ENCODE measurements around the gene ZBTB20. TPM values are rescaled to one million over a fixed set of nuclear protein-coding genes. Genes with fewer than 3 reads are reported as not detected.

The ZBTB20 gene
- total and polyA plus RNA-seq, 4 donors: 0.69 to 128 (median 51.7) TPM

- H3K27ac ChIP-seq (ENCODE audit: low read depth in 1 of 2, low read length in 2 of 2): no peak overlapping the region
- intact Hi-C loops (cut with DNase I): no loop called here
- no peaks in the 10 kb centered on the region for H3K36me3 ChIP-seq (ENCODE audit: control insufficient read depth in 1 of 2, insufficient read depth in 2 of 2, low read length in 1 of 2)
- DNase-seq (no peak), ATAC-seq (ENCODE audit: low FRiP score) (no peak)
- H3K4me1 ChIP-seq (ENCODE audit: control insufficient read depth in 1 of 2, insufficient read depth in 2 of 2, low read length in 2 of 2): peaks cover 0 to 4% of the 10 kb centered on the region in 2 donors
- WGBS, 2 donors: 25 to 41% methylated on average over 2 of the region's 2 CpGs
- no peaks in the 10 kb centered on the region for H3K27me3 ChIP-seq (ENCODE audit: control insufficient read depth in 1 of 2, insufficient read depth in 2 of 2, low read length in 1 of 2)
- no peak overlapping the region for H3K4me3 ChIP-seq (ENCODE audit: low read length in 2 of 2)
- H3K9me3 ChIP-seq (ENCODE audit: control insufficient read depth, low read length): no peaks in the 10 kb centered on the region
Measured at GRCh38 chr3:114452937-114453336, 694.2 kb downstream of the ZBTB20 start.

GRCh38 chr3:114452256-114452655 lies 694.8 kb downstream of the ZBTB20 start:
- Histone ChIP-seq H3K4me3 (ENCODE audit: low read length in 2 of 2) (no peak overlapping the region), H3K4me1 (ENCODE audit: control insufficient read depth in 1 of 2, insufficient read depth in 2 of 2, low read length in 2 of 2) (peaks cover 0 to 7% of the 10 kb centered on the region in 2 donors), H3K9me3 (ENCODE audit: control insufficient read depth, low read length) (no peaks in the 10 kb centered on the region), H3K27me3 (ENCODE audit: control insufficient read depth in 1 of 2, insufficient read depth in 2 of 2, low read length in 1 of 2) (no peaks in the 10 kb centered on the region), H3K36me3 (ENCODE audit: control insufficient read depth in 1 of 2, insufficient read depth in 2 of 2, low read length in 1 of 2) (no peaks in the 10 kb centered on the region), H3K27ac (ENCODE audit: low read depth in 1 of 2, low read length in 2 of 2) (no peak overlapping the region)
- ATAC-seq (ENCODE audit: low FRiP score) (no peak), DNase-seq (no peak)
- intact Hi-C loops (cut with DNase I): no loop called here
- WGBS, 2 donors: 6 to 20% methylated on average over 1 of the region's 1 CpG

DNA sequence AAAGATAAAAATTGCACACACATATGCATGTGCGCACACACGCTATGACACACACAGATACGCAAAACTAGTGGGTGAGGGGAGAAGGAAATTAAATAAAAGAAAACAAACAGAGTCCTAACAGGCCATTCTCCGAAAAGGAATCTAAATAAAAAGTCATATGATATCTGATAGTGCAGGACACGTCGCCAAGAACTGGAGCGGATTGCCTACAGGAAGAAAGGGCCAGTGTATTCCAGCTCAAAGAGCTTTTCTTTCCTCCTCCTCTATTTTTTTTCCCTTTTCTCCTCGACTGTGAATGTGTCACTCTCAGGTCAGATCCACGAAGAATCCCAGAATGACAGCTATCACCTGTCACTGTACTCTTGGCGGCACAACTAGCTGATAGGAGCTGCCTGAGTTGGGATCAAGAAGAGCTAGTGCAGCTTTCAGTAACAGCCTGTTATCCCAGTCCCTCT lies 695.5 kb downstream of the ZBTB20 start:
- H3K4me3 ChIP-seq (ENCODE audit: low read length in 2 of 2): peak overlapping the region; percentile 46 to 69
- no peaks in the 10 kb centered on the region for H3K36me3 ChIP-seq (ENCODE audit: control insufficient read depth in 1 of 2, insufficient read depth in 2 of 2, low read length in 1 of 2)
- H3K4me1 ChIP-seq (ENCODE audit: control insufficient read depth in 1 of 2, insufficient read depth in 2 of 2, low read length in 2 of 2): peaks cover 0 to 8% of the 10 kb centered on the region in 2 donors
- DNase-seq (peak in 1 of 2 donors; percentile 45), ATAC-seq (ENCODE audit: low FRiP score) (peak; percentile 40)
- intact Hi-C loops (cut with DNase I): no loop called here
- H3K27me3 ChIP-seq (ENCODE audit: control insufficient read depth in 1 of 2, insufficient read depth in 2 of 2, low read length in 1 of 2): no peaks in the 10 kb centered on the region
- peak overlapping the region; percentile 39 to 79 for H3K27ac ChIP-seq (ENCODE audit: low read depth in 1 of 2, low read length in 2 of 2)
- H3K9me3 ChIP-seq (ENCODE audit: control insufficient read depth, low read length): no peaks in the 10 kb centered on the region
- 4 to 12% methylated on average over 10 of the region's 10 CpGs for WGBS, 2 donors

- intact Hi-C loops (cut with DNase I): no loop called here
- peak overlapping the region; percentile 46 to 69 for H3K4me3 ChIP-seq (ENCODE audit: low read length in 2 of 2)
- H3K27me3 ChIP-seq (ENCODE audit: control insufficient read depth in 1 of 2, insufficient read depth in 2 of 2, low read length in 1 of 2): no peaks in the 10 kb centered on the region
- ATAC-seq (ENCODE audit: low FRiP score) (no peak), DNase-seq (no peak)
- no peaks in the 10 kb centered on the region for H3K9me3 ChIP-seq (ENCODE audit: control insufficient read depth, low read length)
- no peak overlapping the region for H3K27ac ChIP-seq (ENCODE audit: low read depth in 1 of 2, low read length in 2 of 2)
- 5 to 10% methylated on average over 2 of the region's 2 CpGs for WGBS, 2 donors
- peaks cover 0 to 10% of the 10 kb centered on the region in 2 donors for H3K4me1 ChIP-seq (ENCODE audit: control insufficient read depth in 1 of 2, insufficient read depth in 2 of 2, low read length in 2 of 2)
- no peaks in the 10 kb centered on the region for H3K36me3 ChIP-seq (ENCODE audit: control insufficient read depth in 1 of 2, insufficient read depth in 2 of 2, low read length in 1 of 2)
Measured at GRCh38 chr3:114451051-114451451, 696.0 kb downstream of the ZBTB20 start.

GRCh38 chr3:114450008-114450596 lies 697.0 kb downstream of the ZBTB20 start:
- intact Hi-C loops (cut with DNase I): no loop called here
- no peak for ATAC-seq (ENCODE audit: low FRiP score)
- 90 to 93% methylated on average over 7 of the region's 7 CpGs for WGBS, 2 donors

GRCh38 chr3:114449271-114450007 lies 697.6 kb downstream of the ZBTB20 start:
- H3K9me3 ChIP-seq (ENCODE audit: control insufficient read depth, low read length): no peaks in the 10 kb centered on the region
- WGBS, 2 donors: 90 to 91% methylated on average over 9 of the region's 9 CpGs
- intact Hi-C loops (cut with DNase I): no loop called here
- H3K4me3 ChIP-seq (ENCODE audit: low read length in 2 of 2): no peak overlapping the region
- no peak overlapping the region for H3K27ac ChIP-seq (ENCODE audit: low read depth in 1 of 2, low read length in 2 of 2)
- no peaks in the 10 kb centered on the region for H3K27me3 ChIP-seq (ENCODE audit: control insufficient read depth in 1 of 2, insufficient read depth in 2 of 2, low read length in 1 of 2)
- no peaks in the 10 kb centered on the region for H3K36me3 ChIP-seq (ENCODE audit: control insufficient read depth in 1 of 2, insufficient read depth in 2 of 2, low read length in 1 of 2)
- no peak for DNase-seq
- H3K4me1 ChIP-seq (ENCODE audit: control insufficient read depth in 1 of 2, insufficient read depth in 2 of 2, low read length in 2 of 2): peaks cover 0 to 10% of the 10 kb centered on the region in 2 donors
- no peak for ATAC-seq (ENCODE audit: low FRiP score)

More at GRCh38 chr3:114450008-114450596, 697.0 kb downstream of the ZBTB20 start:
- H3K27ac ChIP-seq (ENCODE audit: low read depth in 1 of 2, low read length in 2 of 2): no peak overlapping the region
- no peaks in the 10 kb centered on the region for H3K27me3 ChIP-seq (ENCODE audit: control insufficient read depth in 1 of 2, insufficient read depth in 2 of 2, low read length in 1 of 2)
- no peaks in the 10 kb centered on the region for H3K36me3 ChIP-seq (ENCODE audit: control insufficient read depth in 1 of 2, insufficient read depth in 2 of 2, low read length in 1 of 2)
- H3K4me1 ChIP-seq (ENCODE audit: control insufficient read depth in 1 of 2, insufficient read depth in 2 of 2, low read length in 2 of 2): peaks cover 0 to 10% of the 10 kb centered on the region in 2 donors
- no peak for DNase-seq
- no peaks in the 10 kb centered on the region for H3K9me3 ChIP-seq (ENCODE audit: control insufficient read depth, low read length)
- no peak overlapping the region for H3K4me3 ChIP-seq (ENCODE audit: low read length in 2 of 2)

DNA sequence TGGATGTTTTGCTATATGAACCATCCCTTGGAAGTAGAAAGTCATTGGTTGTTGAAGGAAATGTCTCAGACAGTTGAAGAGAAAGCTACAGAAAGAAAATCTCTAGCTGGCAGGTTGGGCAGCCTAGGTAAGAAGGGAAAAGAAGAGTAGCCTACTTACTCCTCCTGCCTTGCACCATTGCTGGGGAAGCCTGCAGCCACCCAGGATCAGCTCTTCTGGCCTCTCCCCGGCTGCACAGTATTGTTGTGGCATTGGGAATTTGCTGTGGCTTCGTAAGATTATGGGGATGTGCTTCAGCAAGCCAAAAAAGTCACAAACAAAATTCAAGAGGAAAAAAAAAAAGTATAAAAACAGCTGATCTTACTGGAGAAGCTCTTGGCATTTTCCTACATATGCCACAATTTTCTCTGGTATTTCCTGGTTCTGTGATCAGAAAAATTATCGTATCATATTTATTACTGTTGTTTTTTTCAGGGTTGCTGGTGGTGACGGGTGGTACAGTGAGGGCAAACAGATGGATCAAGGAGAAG lies 699.1 kb downstream of the ZBTB20 start:
- H3K27ac ChIP-seq (ENCODE audit: low read depth in 1 of 2, low read length in 2 of 2): no peak overlapping the region
- no peaks in the 10 kb centered on the region for H3K36me3 ChIP-seq (ENCODE audit: control insufficient read depth in 1 of 2, insufficient read depth in 2 of 2, low read length in 1 of 2)
- DNase-seq (no peak), ATAC-seq (ENCODE audit: low FRiP score) (no peak)
- WGBS, 2 donors: 75 to 82% methylated on average over 4 of the region's 4 CpGs
- intact Hi-C loops (cut with DNase I): no loop called here
- H3K4me1 ChIP-seq (ENCODE audit: control insufficient read depth in 1 of 2, insufficient read depth in 2 of 2, low read length in 2 of 2): peaks cover 0 to 10% of the 10 kb centered on the region in 2 donors
- H3K4me3 ChIP-seq (ENCODE audit: low read length in 2 of 2): no peak overlapping the region
- H3K27me3 ChIP-seq (ENCODE audit: control insufficient read depth in 1 of 2, insufficient read depth in 2 of 2, low read length in 1 of 2): no peaks in the 10 kb centered on the region
- no peaks in the 10 kb centered on the region for H3K9me3 ChIP-seq (ENCODE audit: control insufficient read depth, low read length)

GRCh38 chr3:114447545-114447944 lies 699.5 kb downstream of the ZBTB20 start:
- H3K4me1 ChIP-seq (ENCODE audit: control insufficient read depth in 1 of 2, insufficient read depth in 2 of 2, low read length in 2 of 2): peaks cover 0 to 10% of the 10 kb centered on the region in 2 donors
- no peak overlapping the region for H3K4me3 ChIP-seq (ENCODE audit: low read length in 2 of 2)
- ATAC-seq (ENCODE audit: low FRiP score): peak; percentile 6
- H3K27ac ChIP-seq (ENCODE audit: low read depth in 1 of 2, low read length in 2 of 2): no peak overlapping the region
- no peaks in the 10 kb centered on the region for H3K27me3 ChIP-seq (ENCODE audit: control insufficient read depth in 1 of 2, insufficient read depth in 2 of 2, low read length in 1 of 2)
- WGBS, 2 donors: 76 to 77% methylated on average over 3 of the region's 3 CpGs
- DNase-seq: no peak
- H3K36me3 ChIP-seq (ENCODE audit: control insufficient read depth in 1 of 2, insufficient read depth in 2 of 2, low read length in 1 of 2): no peaks in the 10 kb centered on the region
- intact Hi-C loops (cut with DNase I): no loop called here
- H3K9me3 ChIP-seq (ENCODE audit: control insufficient read depth, low read length): no peaks in the 10 kb centered on the region

Data from aorta (tissue), 5 donors.